Measurements from ENCODE around the gene DENND11.

DENND11 gene

DNA sequence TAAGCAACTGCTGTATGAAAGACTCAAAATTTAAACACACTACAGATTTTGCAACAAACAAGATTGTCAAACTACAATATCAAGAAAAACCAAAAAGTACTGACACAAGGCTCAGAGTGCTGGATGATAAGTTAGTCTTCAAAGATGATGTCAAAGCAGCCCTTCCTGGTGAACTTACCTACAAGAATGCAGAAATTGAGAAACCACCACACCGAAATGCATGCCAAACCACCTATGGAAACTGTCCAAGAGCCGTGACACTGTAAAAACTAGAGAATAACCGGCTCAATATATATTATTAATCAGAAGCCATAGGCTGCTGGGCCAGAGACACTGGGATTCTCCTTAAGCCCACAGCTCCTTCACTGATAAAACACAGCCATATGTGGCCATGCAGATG is 25.3 kb downstream of the DENND11 start:
- FAIRE-seq = no peak

- no peak for FAIRE-seq
These were observed 26.3 kb downstream of the DENND11 start for GRCh38 chr7:141675436-141676215.

GRCh38 chr7:141674702-141675101 is 27.3 kb downstream of the DENND11 start:
- FAIRE-seq = no peak

GRCh38 chr7:141674171-141674671 is 27.7 kb downstream of the DENND11 start:
- FAIRE-seq = no peak

- FAIRE-seq = no peak
These were observed 28.6 kb downstream of the DENND11 start for GRCh38 chr7:141673346-141673745.

DNA sequence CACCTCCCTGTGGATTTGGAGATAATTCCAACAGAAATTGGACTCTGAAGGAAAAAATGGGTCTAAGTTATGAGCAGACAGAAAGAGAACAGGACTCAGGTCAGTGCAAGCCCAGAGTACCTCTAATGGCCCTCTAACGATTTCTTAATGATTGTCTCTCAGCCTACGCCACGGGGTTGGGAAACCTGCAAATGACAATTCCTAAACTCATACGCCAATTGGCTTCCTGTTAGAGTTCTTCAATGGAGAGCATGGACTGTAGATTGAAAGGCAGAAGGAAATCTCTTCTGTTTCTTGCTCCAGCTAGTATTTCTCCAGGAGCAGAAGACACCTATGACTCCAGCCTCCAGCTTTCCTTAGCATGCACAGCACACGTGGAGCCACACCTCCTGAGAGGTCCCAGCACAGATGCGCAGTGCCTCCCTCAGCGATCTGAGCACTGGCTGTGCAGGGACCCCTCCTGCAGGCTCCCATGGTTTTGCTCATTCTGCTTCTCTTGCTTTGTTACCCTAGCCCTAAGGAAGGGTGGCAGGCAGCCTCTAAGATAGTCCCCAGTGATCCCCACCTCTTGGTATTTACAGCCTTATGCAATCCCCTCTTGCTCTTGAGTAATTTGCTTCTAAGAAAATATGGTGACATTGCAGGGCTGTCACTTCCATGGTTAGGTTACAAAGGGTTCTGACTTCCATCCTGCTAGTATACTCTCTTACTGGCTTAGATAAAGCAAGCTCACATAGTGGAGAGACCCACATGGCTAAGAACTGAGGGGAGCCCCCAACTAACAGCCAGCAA is 30.1 kb downstream of the DENND11 start:
- no peak for FAIRE-seq

DNA sequence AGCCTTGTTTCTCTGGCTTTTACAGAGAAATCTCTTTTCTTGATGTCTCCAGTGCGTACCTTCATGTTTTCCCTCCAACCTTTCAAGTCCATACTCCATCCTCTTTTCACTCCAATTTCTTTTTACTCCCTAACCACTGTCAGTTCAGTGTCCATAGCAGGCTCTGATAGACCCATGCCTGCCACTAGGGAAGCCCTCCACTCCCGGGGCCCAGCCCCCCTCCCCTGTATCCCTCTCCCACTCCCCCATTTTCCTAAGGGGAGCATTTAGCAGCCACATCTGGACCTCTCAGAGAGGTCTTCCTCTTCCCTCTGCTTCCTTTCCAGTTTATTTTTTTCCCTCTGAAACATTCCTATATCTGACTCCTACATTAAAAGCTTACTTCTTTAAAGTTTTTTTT is 33.1 kb downstream of the DENND11 start:
- FAIRE-seq = no peak

DNA sequence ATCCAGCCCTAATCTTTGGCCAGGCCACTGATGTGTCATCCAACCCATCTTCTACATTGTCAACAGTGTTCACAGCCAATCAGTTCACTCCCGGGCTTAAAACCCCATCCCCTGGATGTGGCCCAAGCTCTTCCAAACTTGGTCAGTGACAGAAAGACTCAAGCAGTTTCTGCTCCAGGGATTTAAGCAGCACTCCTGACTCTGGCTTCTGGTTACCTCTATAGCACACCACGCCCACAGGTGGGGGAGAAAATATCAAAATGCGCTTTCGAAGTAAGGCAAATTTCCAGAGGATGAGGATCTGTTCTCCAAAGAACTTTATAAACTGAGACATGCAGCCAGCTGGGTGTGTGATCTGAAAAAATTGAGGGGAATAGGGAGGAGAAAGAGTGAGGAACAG is 35.9 kb downstream of the DENND11 start:
- no peak for FAIRE-seq

GRCh38 chr7:141665208-141666035 is 36.5 kb downstream of the DENND11 start:
- FAIRE-seq = no peak

DNA sequence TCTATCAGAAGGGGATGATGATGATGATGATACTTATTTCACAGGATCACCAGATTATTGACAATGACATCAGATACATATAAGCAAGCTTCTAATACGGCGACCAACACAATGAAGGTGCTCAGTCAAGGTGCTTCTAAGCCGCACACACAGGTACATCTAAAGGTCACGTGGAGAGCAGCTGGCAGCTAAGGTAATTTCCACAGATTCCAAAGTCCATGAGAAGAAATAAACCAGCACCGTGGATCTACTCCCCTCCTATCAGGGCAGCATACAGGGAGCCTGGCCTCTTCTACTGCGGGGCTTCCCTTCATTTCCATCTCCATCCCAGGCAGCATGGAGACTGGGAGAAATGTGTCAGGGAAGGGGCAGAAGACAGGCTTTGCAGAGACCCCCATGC is 37.5 kb downstream of the DENND11 start:
- FAIRE-seq = no peak

GRCh38 chr7:141663081-141663849 is 38.7 kb downstream of the DENND11 start:
- no peak for FAIRE-seq

DNA sequence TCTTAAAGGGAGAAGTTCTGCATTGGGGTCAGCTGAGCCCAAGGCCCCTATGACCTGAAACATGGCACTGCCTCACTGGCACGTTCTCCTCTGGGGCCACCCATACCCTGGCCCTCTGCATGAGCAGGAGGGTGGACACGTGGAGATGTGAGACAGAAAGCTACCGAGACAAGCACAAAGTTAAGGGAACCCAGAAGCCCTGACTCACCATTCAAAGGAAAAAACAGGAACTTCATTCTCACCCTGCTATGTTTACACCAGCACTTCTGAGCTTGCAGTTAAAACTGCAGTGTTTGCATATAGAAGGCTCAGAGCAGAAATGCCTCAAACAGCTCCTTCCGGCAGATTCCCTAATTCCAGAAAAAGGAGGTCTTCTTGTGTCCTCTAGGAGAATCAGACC is 41.7 kb downstream of the DENND11 start:
- FAIRE-seq = no peak

DNA sequence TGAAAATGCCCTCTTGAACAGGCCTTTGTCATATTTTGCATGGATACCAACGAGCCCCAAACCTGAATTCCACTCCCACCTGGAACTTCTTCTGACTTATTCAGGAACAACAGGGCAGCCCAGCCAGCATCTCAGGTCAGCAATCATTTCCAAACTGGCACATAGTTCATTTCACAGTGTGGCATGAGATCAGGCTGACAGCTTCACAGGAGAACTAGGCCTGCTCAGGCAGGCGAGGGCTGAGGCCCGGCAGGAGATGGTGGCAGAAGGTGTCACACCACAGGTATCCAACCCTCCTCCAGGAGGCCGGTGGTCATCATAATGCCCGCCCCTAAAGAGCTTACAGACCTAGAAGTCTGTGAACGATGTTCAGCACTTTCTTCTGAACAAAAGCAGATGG is 42.5 kb downstream of the DENND11 start:
- FAIRE-seq = no peak

DNA sequence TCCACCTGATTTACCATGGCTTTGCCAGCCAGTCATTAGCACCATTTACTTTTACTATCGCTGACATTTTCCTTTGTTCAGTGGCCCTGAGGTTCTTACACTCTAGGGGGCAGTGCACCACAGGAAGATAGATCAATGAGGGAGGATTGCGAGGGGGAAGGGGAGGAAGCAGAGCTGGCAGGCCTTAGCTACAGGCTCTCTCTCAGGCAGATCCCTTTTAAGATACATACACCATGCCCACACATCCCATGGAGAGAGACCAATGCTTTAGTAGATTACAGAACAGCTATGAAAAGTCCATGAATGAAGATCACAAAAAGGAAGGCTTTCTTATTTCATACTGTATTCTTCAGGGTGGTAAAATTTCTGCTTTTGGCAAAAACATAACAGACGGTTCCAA is 47.4 kb downstream of the DENND11 start:
- no peak for FAIRE-seq

- FAIRE-seq = no peak
These were observed 49.3 kb downstream of the DENND11 start for GRCh38 chr7:141652691-141653090.

All from G401.6 (cell line).